Hepatocyte (in vitro differentiated cells): ENCODE results near the gene XPO5. TPM values are rescaled to one million over a fixed set of nuclear protein-coding genes. Genes with fewer than 3 reads are reported as not detected.
"Not testable (repeated sequence)": the region's sequence is repeated elsewhere in the genome, so short reads cannot be mapped to it uniquely, and the experiment has no call there.

Source experiments
- DNase-seq: peaks from one replicate; pipeline ENCODE4 v3.0.0-alpha.2; 2016; ENCODE audit warnings: low spot score
- H2AFZ ChIP-seq: fragments of 200-600 bp; sonication (generic); 2 replicates; pipeline ENCODE4 v1.6.0; 2016; ENCODE audit warnings: antibody characterized with exemption, mild to moderate bottlenecking
- H3K27ac ChIP-seq: fragments of 200-600 bp; sonication (generic); 2 replicates; pipeline ENCODE4 v1.5.1; 2016; ENCODE audit warnings: mild to moderate bottlenecking
- H3K27me3 ChIP-seq: fragments of 200-600 bp; sonication (generic); 2 replicates; pipeline ENCODE4 v1.6.1; 2016
- H3K36me3 ChIP-seq: fragments of 200-600 bp; sonication (generic); replicated peaks from 2 replicates; pipeline ENCODE4 v1.5.1; 2016; ENCODE audit warnings: low read depth; ENCODE audit not compliant: insufficient read depth
- H3K4me1 ChIP-seq: fragments of 200-600 bp; sonication (generic); 2 replicates; pipeline ENCODE4 v1.5.1; 2016; ENCODE audit warnings: mild to moderate bottlenecking, moderate library complexity; ENCODE audit not compliant: insufficient read depth
- H3K4me2 ChIP-seq: fragments of 200-600 bp; sonication (generic); 2 replicates; pipeline ENCODE4 v1.6.0; 2016
- H3K4me3 ChIP-seq: fragments of 200-600 bp; sonication (generic); 2 replicates; pipeline ENCODE4 v1.5.1; 2016; ENCODE audit warnings: mild to moderate bottlenecking
- H3K79me2 ChIP-seq: fragments of 200-600 bp; sonication (generic); 2 replicates; pipeline ENCODE4 v1.6.0; 2017; ENCODE audit warnings: mild to moderate bottlenecking
- H3K9me2 ChIP-seq: fragments of 200-600 bp; sonication (generic); replicated peaks from 2 replicates; pipeline ENCODE4 v1.6.0; 2017; ENCODE audit warnings: mild to moderate bottlenecking; ENCODE audit not compliant: insufficient read depth
- H3K9me3 ChIP-seq: fragments of 200-600 bp; sonication (generic); 2 replicates; pipeline ENCODE4 v1.5.1; 2016; ENCODE audit warnings: low read depth, mild to moderate bottlenecking
- H4K20me1 ChIP-seq: fragments of 200-600 bp; sonication (generic); 2 replicates; pipeline ENCODE4 v1.6.0; 2016; ENCODE audit warnings: mild to moderate bottlenecking; ENCODE audit not compliant: insufficient read depth, poor library complexity, severe bottlenecking
- EZH2 ChIP-seq: fragments of 200-600 bp; sonication (generic); IDR thresholded peaks from 2 replicates; pipeline ENCODE4 v1.6.1; 2016; ENCODE audit warnings: antibody characterized with exemption, mild to moderate bottlenecking, borderline replicate concordance
- EZH2phosphoT487 ChIP-seq: fragments of 200-600 bp; sonication (generic); IDR thresholded peaks from one replicate; pipeline ENCODE4 v1.6.1; 2018; ENCODE audit warnings: antibody characterized with exemption, mild to moderate bottlenecking, low read depth, moderate library complexity; ENCODE audit not compliant: unreplicated experiment, severe bottlenecking
- WGBS: methylation state at CpG from one replicate; pipeline ENCODE4 v1.1.6; 2016; ENCODE audit warnings: low lambda C conversion rate; ENCODE audit errors: missing lambda C conversion rate; 5-methylcytosine and 5-hydroxymethylcytosine counted together
- polyA plus RNA-seq: library from polyadenylated mRNA; unstranded; fragments of >200 nt; fragmentation: Nextera tagmentation; extraction: Ambion mirVana; gene quantifications from 2 replicates; pipeline ENCODE4 v1.2.1, GENCODE V29; 2016
- total RNA-seq: library from RNA; depleted of rRNA; stranded (reverse); fragments of >200 nt; gene quantifications from 2 replicates; pipeline ENCODE4 v1.2.3, GENCODE V29; 2014
- TF ChIP-seq, protein P1 (sequence below): fragments of 200-600 bp; sonication (generic); IDR thresholded peaks from 2 replicates; pipeline ENCODE4 v1.5.1; 2016; ENCODE audit warnings: antibody characterized with exemption, mild to moderate bottlenecking; ENCODE audit not compliant: poor library complexity

The XPO5 gene
- total and polyA plus RNA-seq, 2 experiments from 2014 or later = 16.2 to 23.4 TPM

DNA sequence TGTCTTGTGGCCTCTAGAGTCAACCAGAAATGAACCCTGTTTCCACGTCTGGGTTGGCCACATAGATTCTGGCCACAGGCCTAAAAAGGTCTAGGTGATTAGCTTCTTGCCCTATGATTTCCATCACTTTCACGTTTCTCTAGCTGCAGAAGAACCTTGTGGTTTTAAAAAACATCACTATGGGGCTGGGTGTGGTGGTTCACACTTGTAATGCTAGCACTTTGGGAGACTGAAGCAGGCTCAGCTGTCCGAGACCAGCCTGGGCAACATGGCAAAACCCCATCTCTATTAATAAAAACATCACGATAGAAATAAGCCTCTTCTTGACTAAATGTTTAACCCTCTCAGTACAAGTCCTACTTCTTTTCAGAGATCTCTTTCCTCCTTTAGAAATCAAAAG is 31.4 kb downstream of the XPO5 start:
- no peaks in the 10 kb centered on the region for H3K36me3 ChIP-seq
- TF ChIP-seq, protein P1, sequence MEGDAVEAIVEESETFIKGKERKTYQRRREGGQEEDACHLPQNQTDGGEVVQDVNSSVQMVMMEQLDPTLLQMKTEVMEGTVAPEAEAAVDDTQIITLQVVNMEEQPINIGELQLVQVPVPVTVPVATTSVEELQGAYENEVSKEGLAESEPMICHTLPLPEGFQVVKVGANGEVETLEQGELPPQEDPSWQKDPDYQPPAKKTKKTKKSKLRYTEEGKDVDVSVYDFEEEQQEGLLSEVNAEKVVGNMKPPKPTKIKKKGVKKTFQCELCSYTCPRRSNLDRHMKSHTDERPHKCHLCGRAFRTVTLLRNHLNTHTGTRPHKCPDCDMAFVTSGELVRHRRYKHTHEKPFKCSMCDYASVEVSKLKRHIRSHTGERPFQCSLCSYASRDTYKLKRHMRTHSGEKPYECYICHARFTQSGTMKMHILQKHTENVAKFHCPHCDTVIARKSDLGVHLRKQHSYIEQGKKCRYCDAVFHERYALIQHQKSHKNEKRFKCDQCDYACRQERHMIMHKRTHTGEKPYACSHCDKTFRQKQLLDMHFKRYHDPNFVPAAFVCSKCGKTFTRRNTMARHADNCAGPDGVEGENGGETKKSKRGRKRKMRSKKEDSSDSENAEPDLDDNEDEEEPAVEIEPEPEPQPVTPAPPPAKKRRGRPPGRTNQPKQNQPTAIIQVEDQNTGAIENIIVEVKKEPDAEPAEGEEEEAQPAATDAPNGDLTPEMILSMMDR = no peak
- TF ChIP-seq EZH2 (no peak), EZH2phosphoT487 (no peak)
- WGBS = 95% methylated on average over 4 of the region's 4 CpGs

DNA sequence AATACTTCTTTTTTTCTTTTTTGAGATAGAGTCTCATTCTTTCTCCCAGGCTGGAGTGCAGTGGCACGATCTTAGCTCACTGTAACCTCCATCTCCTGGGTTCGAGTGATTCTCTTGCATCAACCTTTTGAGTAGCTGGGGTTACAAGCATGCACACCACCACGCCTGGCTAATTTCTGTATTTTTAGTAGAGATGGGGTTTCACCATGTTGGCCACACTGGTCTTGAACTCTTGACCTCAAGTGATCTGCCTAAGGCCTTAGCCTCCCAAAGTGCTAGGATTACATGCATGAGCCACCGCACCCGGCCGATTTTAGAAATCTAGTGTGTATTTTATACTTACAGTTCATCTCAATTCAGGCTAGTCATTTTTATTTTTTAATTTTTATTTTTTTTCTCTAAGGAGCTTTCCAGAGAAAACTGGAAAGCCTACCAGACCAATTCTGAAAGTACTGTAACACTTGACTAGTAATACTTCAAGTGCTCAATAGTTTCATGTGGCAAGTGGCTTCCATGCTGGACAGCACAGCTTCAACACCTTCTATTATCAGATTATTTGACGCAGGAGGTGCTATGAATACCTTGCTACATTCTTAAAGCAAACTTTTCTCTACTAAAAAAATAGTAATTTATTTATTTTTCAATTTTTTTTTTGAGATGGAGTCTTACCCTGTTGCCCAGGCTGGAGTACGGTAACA is 33.9 kb downstream of the XPO5 start:
- H3K36me3 ChIP-seq = no peaks in the 10 kb centered on the region

More for the DNA sequence above, 31.4 kb downstream of the XPO5 start:
- no peak for DNase-seq
- Histone ChIP-seq H3K4me2 (no peak overlapping the region), H3K79me2 (no peaks in the 10 kb centered on the region), H4K20me1 (no peaks in the 10 kb centered on the region), H2AFZ (no peak overlapping the region), H3K27me3 (no peaks in the 10 kb centered on the region), H3K27ac (no peak overlapping the region), H3K9me3 (no peaks in the 10 kb centered on the region), H3K9me2 (no peaks in the 10 kb centered on the region), H3K4me3 (no peak overlapping the region), H3K4me1 (no peaks in the 10 kb centered on the region)

GRCh38 chr6:43540507-43540906 is 35.3 kb downstream of the XPO5 start:
- Histone ChIP-seq H3K9me3 (no peaks in the 10 kb centered on the region), H3K27ac (no peak overlapping the region), H4K20me1 (no peaks in the 10 kb centered on the region), H3K27me3 (no peaks in the 10 kb centered on the region), H3K4me3 (no peak overlapping the region), H3K9me2 (no peaks in the 10 kb centered on the region), H2AFZ (no peak overlapping the region), H3K4me1 (no peaks in the 10 kb centered on the region), H3K79me2 (no peaks in the 10 kb centered on the region), H3K36me3 (no peaks in the 10 kb centered on the region), H3K4me2 (no peak overlapping the region)
- DNase-seq = no peak
- no peak for TF ChIP-seq EZH2
- TF ChIP-seq EZH2phosphoT487 = no peak
- TF ChIP-seq, protein P1 = no peak
- 96% methylated on average over 5 of the region's 5 CpGs for WGBS

More for the DNA sequence above, 33.9 kb downstream of the XPO5 start:
- no peak overlapping the region for H3K4me2 ChIP-seq
- H3K9me2 ChIP-seq = no peaks in the 10 kb centered on the region
- no peak overlapping the region for H3K27ac ChIP-seq
- H4K20me1 ChIP-seq = no peaks in the 10 kb centered on the region
- WGBS = 96% methylated on average over 8 of the region's 8 CpGs
- no peaks in the 10 kb centered on the region for H3K4me1 ChIP-seq
- no peak overlapping the region for H3K4me3 ChIP-seq
- H2AFZ ChIP-seq = no peak overlapping the region
- TF ChIP-seq EZH2 = no peak
- TF ChIP-seq, protein P1 = no peak
- no peak for TF ChIP-seq EZH2phosphoT487
- H3K79me2 ChIP-seq = no peaks in the 10 kb centered on the region
- H3K27me3 ChIP-seq = no peaks in the 10 kb centered on the region
- no peaks in the 10 kb centered on the region for H3K9me3 ChIP-seq
- DNase-seq = no peak

DNA sequence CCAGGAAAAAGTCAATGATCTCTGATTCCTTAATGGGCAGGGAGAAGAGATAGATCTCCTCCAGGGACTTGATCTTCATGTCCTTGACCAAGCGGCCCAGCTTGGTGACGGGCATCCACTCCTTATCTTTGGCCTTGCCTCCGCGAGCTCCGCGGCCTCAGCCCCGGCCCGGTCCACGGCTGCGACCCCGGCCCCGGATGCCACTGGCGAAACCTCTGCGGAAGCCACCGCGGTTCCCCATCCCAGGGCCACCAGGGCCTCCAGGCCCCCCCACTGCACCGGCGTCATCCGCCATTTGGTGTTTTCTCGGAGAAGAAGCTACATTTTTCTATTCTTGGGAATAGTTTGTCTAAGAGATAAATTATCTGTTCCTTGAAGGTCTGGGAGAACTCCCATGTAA is 36.4 kb downstream of the XPO5 start:
- H3K4me3 ChIP-seq, H2AFZ ChIP-seq: not testable (repeated sequence)
- 98% methylated on average over 20 of the region's 20 CpGs for WGBS

DNA sequence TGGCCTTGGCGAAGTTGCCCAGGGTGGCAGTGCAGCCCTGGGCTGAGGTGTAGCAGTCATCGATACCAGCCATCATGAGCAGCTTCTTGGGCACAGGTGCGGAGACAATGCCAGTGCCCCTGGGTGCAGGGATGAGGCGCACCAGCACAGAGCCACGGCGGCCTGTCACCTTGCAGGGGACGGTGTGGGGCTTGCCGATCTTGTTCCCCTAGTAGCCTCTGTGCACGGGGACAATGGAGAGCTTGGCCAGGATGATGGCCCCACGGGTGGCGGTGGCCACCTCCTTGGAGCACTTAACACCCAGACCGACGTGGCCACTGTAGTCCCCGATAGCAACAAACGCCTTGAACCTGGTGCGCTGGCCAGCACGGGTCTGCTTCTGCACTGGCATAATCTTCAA is 36.9 kb downstream of the XPO5 start:
- not testable (repeated sequence) for DNase-seq, H4K20me1 ChIP-seq, H2AFZ ChIP-seq, H3K4me3 ChIP-seq, H3K4me1 ChIP-seq, H3K4me2 ChIP-seq, H3K36me3 ChIP-seq, H3K27ac ChIP-seq, H3K79me2 ChIP-seq, H3K9me2 ChIP-seq, H3K9me3 ChIP-seq, H3K27me3 ChIP-seq
- WGBS = over 99% methylated on average over 17 of the region's 17 CpGs

More for the DNA sequence above, 36.4 kb downstream of the XPO5 start:
- H3K27ac ChIP-seq, H3K79me2 ChIP-seq, H3K27me3 ChIP-seq, H3K9me2 ChIP-seq, H3K4me1 ChIP-seq, H3K36me3 ChIP-seq, H3K9me3 ChIP-seq, DNase-seq, H4K20me1 ChIP-seq, H3K4me2 ChIP-seq: not testable (repeated sequence)
